Skeletal muscle cell (primary cell): ENCODE measurements around the gene SLC1A4.

ENCODE experiments used
- DNase-seq: peaks from one replicate; pipeline ENCODE4 v3.0.0-alpha.2; 2010; ENCODE audit warnings: low read depth
- H3K4me3 ChIP-seq: 2 replicates; pipeline ENCODE4 v1.5.1; 2011; ENCODE audit warnings: low read depth, mild to moderate bottlenecking, control low read depth, low read length, moderate library complexity

Gene SLC1A4

DNA sequence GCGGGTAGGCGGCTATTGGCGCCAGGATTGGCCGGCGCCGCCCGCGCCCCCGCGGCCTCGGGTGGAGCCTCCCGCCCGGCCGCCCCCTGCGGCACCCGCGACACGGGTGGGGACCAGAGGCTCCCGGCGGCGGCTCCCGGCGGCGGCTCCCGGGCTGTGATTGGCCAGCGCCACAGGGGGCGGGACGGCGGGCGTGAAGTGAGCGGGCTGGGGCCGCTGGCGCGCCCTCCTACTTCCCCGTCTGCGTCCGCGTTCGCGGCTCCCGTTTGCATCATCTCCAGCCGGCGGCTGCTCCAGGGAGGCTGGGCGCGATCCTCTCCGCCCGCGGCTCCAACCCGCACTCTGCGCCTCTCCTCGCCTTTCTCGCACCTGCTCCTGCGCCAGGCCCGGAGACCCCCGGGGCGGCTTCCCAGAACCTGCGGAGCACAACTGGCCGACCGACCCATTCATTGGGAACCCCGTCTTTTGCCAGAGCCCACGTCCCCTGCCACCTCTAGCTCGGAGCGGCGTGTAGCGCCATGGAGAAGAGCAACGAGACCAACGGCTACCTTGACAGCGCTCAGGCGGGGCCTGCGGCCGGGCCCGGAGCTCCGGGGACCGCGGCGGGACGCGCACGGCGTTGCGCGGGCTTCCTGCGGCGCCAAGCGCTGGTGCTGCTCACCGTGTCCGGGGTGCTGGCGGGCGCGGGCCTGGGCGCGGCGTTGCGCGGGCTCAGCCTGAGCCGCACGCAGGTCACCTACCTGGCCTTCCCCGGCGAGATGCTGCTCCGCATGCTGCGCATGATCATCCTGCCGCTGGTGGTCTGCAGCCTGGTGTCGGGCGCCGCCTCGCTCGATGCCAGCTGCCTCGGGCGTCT, at the start of gene SLC1A4:
Gene SLC1A4 (plus strand): TSS at position 274 of the 856 bp plus-strand sequence. CDS start 245 bp downstream, at position 519.
- peak within 1 kb of the TSS; percentile 78 for H3K4me3 ChIP-seq
- peak; percentile 57 for DNase-seq

DNA sequence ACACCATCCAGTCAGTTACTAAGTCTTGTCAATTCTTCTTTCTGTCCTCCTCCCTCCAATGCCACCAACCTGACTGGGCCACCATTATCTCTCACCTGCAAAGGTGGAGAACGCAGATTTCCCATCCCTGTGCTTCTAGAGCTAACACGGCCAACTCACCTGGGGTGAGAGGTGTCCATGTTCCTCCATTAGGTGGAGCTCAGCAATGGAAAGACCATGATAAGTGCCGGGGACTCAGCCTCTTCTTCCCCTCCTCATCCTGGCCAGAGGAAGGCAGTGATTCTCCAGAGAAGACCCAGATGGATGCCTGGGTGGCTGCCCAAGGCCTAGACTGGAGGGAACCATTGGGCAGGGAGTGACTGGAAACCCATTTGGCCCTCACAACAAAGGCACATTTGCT, 48.1 kb upstream of the SLC1A4 start:
- DNase-seq, result no peak
- H3K4me3 ChIP-seq, result no peak overlapping the region

DNA sequence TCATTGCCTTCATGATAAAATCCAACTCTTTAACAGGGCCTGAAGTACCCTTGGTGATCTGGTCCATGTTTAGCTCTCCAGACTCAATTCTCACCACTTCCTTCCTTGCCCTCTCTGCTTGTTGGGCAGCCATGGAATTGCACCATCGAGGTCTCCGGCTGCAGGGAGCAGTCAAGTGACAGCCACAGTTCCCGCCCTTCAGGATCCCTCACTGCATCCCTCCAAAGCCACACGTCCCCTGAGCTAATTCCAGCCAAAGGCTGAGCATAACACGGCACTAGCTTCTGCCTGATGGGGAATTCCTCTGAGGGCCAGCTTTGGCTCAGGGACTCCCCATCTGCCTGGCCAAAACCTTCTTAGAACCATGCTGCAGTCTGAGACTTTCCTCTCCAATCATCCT, 47.4 kb upstream of the SLC1A4 start:
- DNase-seq, result no peak
- no peak overlapping the region for H3K4me3 ChIP-seq

DNA sequence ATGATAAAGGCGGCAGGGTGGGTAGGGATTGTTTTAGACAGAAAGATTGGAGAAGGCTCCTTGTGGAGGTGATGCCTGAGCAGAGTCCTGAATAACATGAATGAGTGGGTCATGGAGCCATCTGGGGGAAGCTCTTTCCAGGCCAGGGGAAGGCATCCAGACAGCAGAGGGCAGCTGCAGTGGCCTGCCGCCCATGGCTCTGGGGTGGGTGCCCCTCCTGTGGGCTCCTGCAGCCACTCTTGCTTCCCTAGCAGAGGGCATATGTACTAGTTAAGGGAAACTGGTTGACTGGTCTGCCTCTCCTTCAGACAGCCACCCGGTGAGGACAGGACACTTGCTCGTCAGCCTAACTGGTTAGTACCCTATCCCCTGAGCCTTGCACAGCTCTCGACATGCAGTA, 46.5 kb upstream of the SLC1A4 start:
- no peak overlapping the region for H3K4me3 ChIP-seq
- no peak for DNase-seq

DNA sequence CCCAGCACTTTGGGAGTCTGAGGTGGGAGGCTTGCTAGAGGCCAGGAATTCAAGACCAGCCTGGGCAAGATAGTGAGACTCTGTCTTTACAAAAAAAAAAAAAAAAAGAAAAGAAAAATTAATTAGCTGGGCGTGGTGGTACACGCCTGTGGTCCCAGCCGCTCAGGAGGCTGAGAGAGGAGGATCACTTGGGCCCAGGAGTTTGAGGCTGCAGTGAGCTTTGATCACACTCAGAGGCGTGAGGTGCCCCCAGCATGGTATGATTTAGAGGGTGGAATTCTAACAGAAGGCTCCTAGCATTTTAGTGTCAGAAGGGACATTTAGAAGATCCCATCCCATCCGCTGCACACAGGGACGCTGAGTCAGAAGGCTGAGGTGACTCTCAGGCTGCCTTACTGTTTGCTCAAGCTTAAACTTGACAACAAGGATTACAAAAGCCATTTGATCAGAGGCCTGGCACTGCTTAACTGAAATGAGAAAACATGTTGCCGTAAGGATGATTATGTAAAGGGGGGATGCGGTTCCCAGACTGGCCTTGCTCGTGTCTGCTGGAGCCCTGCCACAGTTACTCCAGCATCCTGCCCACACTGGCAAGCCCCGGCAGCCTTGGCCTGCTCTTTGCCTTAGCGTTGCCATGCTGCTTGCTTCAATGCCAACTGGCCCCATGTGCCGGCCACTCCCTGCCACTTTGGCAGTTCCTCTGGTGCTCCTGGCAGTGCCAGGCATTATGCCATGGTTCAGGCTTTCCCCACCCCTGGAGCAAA, 45.6 kb upstream of the SLC1A4 start:
- DNase-seq, result no peak
- no peak overlapping the region for H3K4me3 ChIP-seq

DNA sequence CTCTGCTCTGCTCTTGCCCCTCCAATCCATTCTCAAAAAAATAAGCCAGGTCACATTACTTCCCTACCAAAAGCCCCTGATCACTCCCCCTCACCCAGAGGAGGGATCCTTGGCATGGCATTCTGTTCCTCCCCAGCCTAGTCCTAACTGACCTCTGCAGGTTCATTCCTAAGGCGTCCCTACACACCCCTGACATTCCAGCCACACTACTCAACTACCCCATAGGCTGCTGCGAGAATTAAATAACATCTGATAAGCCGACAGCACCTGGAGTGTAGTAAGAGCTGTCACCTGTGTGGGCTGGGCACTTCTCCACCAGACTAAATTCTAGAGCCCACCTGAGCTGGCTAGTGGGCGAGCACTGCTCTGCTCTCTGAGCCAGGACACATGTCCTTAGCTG, 44.7 kb upstream of the SLC1A4 start:
- no peak for DNase-seq
- H3K4me3 ChIP-seq, result no peak overlapping the region

DNA sequence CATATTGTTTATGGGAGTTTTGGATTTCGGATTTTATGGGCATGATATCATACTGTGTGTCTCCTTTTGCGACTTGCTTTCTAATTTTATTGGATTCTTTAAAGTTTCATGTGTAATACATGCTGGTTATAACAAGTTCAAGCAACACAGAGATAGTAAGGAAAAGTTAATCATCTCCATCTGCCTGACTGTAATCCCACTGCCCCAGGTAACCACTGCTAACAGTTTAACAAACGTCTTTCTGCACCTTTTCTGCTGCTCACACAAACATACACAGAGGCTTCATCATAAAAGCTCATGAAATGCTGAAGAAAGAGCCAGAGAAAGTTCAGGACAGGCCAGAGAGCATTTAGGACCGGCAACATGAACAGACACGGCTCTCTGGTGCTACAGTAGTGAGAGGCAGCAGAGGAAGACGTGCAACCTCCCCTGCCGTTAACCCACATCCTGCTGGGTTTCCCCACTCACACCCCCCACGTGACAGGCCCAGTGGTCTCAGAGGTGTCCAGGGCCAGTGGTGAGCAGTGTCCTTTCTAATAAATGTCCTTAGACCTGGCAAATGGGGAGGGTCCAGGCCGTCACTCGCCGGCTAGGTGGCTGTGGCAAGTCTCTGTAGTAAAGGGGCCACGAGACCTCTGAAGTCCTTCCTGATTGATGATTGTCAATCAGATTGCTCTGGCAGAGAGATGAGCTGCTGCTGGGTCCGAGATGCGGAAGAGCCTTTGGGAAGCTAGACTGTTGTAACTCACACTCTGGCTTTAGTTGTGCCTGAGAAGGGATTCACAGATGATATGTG, 43.0 kb upstream of the SLC1A4 start:
- no peak overlapping the region for H3K4me3 ChIP-seq

DNA sequence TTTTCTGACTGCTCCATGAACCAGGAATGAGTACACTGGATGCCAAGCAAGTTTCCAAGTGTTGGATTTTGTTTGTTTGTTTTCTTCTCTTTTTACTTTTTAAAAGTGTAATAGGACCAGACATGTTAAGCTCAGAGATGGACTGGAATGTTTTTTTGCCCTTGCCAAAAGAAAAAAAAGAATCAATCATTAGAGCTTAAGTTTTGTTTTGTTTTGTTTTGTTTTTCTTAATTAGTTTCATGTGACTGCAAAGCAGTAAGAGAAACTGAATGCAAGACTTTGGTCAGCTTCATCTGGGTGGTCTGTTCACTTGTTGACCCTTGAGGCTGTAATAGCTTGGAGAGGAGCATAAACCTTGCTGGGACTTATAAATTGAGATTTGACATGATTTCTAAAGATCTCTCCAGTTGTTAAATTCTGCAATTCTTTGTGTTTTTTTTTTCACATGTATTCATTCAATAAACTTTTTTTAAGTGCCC, 42.4 kb upstream of the SLC1A4 start:
- no peak for DNase-seq
- H3K4me3 ChIP-seq, result no peak overlapping the region

More for the DNA sequence above, 43.0 kb upstream of the SLC1A4 start:
- no peak for DNase-seq

DNA sequence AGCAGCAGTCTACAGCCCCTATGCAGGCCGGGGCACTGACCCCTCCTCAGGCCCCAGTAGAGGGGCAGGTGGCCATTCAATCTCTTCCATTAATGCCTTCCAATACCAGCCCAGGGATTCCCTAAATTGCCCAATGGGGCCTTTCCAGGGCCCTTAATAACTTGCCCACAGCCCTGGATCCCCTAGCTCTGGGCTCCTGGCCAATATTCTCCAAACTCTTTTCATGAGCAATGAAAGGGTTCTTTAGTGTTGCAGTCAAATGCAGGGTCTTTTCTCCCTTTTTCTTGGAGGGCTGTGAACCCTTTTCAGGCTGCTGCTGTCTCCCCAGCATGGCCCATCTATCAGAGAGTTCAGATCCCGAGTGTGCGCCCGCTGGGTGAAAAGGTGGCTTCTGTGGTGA, 41.3 kb upstream of the SLC1A4 start:
- no peak for DNase-seq
- H3K4me3 ChIP-seq, result no peak overlapping the region

DNA sequence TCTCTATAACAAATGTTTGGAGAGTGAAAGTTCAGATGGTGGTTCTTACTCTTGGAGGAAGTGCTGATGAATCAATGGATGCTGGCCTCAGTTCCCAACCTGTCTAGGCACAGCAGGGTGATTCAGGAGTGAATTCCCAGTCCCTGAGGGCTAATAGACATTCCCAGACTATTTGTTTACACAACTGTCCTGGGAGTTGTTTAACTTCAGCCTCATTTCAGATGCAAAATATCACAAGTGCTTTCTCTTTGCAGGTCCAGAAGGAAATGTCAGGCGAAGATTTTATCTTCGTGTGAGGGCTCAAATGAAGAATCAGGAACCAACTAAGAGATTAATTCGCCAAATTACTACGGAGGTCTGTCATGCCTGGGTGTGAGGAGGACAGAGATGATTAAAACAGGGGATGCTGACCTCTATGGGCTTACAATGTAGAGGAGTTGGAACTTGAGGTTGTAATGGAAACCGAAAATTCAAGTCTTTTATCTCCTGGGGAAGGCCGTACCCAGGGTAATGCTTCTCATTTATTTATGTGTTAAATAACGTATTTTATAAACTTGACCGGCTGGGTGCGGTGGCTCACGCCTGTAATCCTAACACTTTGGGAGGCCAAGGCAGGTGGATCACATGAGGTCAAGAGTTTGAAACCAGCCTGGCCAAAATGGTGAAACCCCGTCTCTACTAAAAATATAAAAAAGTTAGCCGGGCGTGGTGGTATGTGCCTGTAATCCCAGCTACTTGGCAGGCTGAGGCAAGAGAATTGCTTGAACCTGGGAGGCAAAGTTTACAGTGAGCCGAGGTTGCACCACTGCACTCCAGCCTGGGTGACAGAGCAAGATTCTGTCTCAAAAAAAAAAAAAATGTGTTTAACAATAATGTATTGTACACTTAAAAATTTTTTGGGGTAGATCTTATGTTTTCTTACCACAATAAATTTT, 38.7 kb upstream of the SLC1A4 start:
- no peak overlapping the region for H3K4me3 ChIP-seq
- DNase-seq, result no peak

DNA sequence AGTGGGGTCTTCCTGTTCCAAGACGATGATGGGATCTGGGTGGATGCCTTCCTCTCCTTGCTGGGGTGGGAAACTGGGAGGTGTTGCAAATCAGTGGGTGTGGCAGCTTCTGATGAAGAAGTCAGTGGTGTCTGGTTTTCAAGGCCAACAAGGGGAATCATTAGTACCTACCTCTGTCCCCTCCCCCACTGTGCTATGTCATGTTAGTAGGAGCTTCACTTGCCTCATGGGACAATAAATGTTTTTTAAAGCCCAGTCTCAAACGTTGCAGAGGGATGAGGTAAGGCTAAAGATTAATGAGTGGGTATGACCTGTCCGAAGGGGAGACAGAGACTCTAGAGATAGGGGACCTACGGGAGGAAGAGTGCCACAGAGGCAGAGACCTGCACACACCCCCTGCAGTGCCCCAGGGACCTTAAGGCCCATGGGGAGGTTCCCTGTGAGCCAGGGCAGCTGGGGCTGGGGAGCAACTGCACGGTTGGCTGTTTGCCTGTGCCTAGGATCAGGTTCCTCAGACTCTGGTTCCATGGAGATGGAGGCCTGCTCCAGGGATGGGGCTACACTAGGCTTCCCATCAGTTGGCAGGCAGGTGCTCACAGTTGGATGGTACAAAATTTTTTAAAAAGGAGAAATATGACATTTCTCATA, 37.8 kb upstream of the SLC1A4 start:
- no peak overlapping the region for H3K4me3 ChIP-seq
- DNase-seq, result no peak

DNA sequence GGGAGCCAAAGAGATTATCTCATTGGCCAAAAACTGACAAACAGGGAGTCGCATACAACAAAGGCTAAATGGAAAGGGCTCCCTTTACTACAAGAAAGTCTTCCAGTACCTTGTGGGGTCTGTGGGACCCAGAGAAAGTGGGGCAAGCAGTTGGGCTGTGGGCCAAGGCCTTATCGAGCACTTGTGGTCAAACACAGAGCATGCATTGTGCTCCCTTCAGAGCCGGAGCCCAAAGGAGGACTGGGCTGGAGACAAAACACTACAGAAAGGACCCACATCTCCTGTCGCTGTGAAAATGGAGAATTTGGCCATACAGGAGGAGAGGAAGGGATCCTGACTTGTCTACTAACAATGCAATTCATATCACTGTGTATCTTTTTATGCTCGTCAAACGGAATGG, 37.1 kb upstream of the SLC1A4 start:
- no peak overlapping the region for H3K4me3 ChIP-seq
- DNase-seq, result no peak

DNA sequence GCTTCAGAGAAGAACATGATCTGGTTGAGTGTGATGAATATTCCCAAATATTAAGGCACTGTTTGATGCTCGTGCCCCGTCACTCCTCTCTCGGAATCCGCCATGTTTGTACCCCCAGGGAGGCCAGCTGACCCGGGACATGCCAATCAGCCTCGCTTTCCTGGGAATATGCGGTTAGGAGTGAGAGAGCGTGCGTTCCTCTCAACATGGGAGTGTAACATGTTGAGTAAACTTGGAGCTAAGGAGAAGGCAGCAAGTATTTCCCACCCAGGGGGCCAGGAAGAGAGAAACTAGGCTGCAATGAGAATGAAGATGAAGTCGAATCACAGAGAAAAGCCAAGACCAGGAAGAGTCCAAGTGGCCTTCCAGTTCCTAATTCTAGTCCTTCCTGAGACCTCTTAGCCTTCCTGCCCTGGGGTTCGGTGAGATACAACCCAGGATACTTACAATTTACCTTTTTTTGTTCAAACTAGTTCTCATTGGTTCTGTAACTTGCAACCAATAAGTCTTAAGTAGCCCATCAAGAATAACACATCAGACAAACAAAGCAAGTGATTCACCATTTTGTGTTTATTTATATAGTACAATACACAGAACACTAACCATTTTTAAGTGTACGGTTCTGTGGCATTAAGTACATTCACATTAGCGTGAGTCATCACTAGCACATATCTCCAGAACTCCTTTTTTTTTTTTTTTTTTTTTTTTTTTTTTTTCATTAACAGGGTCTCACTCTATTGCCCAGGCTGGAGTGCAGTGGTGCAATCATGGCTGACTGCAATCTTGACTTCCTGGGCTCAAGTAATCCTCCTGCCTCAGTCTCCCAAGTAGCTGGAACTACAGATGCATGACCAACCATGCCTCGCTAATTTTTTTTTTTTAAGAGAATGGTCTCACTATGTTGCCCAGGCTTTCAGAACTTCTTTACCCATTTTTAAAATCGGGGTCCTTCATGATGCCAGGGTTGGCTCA, 36.4 kb upstream of the SLC1A4 start:
- DNase-seq, result peak; percentile 56
- H3K4me3 ChIP-seq, result no peak overlapping the region

DNA sequence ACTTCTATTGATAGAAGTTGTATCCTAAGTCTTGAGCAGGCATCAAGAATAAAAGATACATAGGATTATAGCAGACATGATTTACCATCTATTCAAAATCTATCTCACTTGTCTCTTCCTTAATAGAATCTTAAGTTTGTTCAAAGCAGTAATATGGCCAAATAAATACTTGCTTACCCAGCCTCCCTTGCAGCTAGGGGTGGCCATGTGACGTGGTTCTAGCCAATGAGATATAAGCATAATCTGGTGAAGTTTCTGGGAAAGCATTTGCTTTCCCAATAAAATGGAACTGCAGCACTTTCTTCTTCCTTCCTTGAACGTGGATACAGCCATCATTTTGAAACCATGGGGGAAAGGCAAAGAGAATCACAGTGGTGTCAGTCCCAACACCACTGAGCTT, 33.7 kb upstream of the SLC1A4 start:
- no peak for DNase-seq
- H3K4me3 ChIP-seq, result no peak overlapping the region

DNA sequence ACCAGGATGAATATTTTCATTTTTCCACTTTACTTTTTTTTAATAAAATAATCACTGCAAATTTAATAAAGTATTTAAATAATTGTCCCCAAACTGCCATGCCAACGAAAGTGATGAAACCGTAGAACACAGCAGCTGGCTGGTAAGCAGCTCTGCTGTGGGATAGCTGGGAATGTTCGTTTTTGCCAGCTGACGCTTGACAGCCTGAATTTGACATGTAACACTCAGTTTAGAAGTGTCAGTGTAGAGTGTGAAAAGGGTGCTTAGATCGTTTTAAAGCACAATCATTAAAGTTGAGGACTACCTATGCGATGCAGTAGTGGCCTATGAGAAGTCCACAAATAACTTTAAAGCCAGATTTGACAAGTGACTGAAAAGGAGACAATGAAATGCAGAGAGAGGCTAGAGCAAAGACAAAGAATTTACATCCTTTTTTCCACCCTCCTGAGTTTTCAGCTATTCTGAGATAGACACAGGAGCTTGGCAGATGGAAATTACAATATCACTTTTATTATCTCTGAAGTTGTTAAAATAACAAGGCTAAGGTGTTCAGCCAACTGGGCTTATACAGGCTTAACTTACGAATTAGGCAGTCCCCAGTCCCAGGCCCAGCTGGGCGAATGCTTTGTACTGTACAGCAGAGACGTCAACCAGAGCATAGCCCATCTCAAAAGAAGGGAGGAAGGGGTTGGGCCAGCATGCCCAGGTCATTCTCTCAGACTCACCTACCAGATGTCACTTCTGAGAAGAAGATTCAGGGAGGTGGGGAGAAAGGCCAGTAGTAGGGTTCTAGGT, 31.9 kb upstream of the SLC1A4 start:
- H3K4me3 ChIP-seq, result no peak overlapping the region
- no peak for DNase-seq

DNA sequence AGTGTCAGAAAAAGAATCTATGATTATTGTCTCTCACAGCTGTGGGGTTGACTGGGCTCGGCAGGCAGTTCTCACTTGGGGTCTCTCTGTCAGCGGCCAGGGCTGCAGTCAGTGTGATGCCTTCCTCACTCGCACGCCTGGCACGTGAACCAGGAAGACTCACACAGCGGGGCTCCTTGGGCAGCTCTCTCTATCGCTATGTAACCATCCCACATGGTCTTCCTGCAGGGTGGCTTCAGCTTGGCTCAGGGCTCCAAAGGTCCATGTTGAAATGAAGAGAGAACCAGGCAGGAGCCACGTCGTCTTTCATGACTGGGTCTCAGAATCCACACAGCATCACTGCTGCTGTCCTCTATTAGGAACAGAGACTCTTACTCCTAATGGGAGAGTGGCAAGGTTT, 30.6 kb upstream of the SLC1A4 start:
- DNase-seq, result no peak
- H3K4me3 ChIP-seq, result no peak overlapping the region

DNA sequence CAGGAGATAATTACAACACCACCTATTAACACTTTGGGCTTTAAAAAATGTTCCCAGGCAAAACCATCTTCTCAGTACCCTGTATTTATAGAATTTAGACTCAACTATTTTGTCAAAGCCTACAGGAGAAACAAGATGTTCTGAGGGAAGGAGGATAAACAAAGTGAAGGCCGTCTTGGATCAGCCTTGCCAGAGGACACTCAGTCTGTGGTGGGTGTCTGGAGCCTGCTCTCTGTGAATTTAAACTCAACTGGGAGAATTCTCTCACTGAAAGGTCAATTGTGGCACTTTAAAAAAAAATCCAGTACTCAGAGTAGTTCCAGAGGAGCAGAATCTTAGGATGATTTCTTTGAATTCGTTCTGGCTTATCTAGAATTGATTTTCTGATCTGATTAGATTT, 28.4 kb upstream of the SLC1A4 start:
- no peak for DNase-seq
- no peak overlapping the region for H3K4me3 ChIP-seq
